Stomach (tissue), 4 donors: Measurements from ENCODE around the gene HECA.

Experiments
- EP300 ChIP-seq: sonication (generic); formaldehyde crosslinking; IDR thresholded peaks from one replicate; pipeline ENCODE4 v1.6.1; 2017; ENCODE audit warnings: antibody characterized with exemption
- POLR2A ChIP-seq, 4 donors: fragments of 450-650 bp; IDR thresholded peaks; one replicate each; pipeline ENCODE4 v1.6.1; 2016; ENCODE audit warnings: antibody characterized with exemption in 4 of 4, control low read depth in 2 of 4, mild to moderate bottlenecking in 1 of 4, moderate library complexity in 1 of 4
- TF ChIP-seq, protein P1 (sequence below), 7 experiments: fragments of 450-650 bp in 4 of 7; fragments of 200-600 bp in 3 of 7; sonication (generic) in 3 of 7; IDR thresholded peaks; one replicate each; pipeline ENCODE4 v1.5.1; 2016 to 2019; ENCODE audit warnings: antibody characterized with exemption in 7 of 7, control low read depth in 2 of 7, mild to moderate bottlenecking in 1 of 7

- TF ChIP-seq, protein P1, sequence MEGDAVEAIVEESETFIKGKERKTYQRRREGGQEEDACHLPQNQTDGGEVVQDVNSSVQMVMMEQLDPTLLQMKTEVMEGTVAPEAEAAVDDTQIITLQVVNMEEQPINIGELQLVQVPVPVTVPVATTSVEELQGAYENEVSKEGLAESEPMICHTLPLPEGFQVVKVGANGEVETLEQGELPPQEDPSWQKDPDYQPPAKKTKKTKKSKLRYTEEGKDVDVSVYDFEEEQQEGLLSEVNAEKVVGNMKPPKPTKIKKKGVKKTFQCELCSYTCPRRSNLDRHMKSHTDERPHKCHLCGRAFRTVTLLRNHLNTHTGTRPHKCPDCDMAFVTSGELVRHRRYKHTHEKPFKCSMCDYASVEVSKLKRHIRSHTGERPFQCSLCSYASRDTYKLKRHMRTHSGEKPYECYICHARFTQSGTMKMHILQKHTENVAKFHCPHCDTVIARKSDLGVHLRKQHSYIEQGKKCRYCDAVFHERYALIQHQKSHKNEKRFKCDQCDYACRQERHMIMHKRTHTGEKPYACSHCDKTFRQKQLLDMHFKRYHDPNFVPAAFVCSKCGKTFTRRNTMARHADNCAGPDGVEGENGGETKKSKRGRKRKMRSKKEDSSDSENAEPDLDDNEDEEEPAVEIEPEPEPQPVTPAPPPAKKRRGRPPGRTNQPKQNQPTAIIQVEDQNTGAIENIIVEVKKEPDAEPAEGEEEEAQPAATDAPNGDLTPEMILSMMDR (IDR thresholded peaks at IDR 0.05): no peak
- TF ChIP-seq EP300 (no peak), POLR2A (IDR thresholded peaks at IDR 0.05) (no peak)
Measured at GRCh38 chr6:139166956-139167313, 32.1 kb downstream of the HECA start.
